Colonic mucosa (tissue), 4 donors: ENCODE measurements around the gene CCDC167. TPM values are rescaled to one million over a fixed set of nuclear protein-coding genes. Genes with fewer than 3 reads are reported as not detected.
A peak's percentile ranks its signal among the peaks of the same experiment; 100 is the strongest.

Experiments used
- DNase-seq: peaks from one replicate; pipeline ENCODE4 v3.0.0-alpha.2; 2020
- H3K27ac ChIP-seq: fragments of 200-600 bp; one replicate; pipeline ENCODE4 v1.8.0; 2021
- H3K27me3 ChIP-seq: fragments of 200-600 bp; one replicate; pipeline ENCODE4 v1.8.0; 2021
- H3K36me3 ChIP-seq: fragments of 200-600 bp; one replicate; pipeline ENCODE4 v1.8.0; 2021
- H3K4me1 ChIP-seq: fragments of 200-600 bp; one replicate; pipeline ENCODE4 v1.8.0; 2021; ENCODE audit warnings: mild to moderate bottlenecking
- H3K4me3 ChIP-seq: fragments of 200-600 bp; one replicate; pipeline ENCODE4 v1.8.0; 2021
- H3K9ac ChIP-seq, 2 donors: one replicate each; pipeline ENCODE4 v1.7.0; 2013; ENCODE audit warnings: control low read depth in 2 of 2, low read depth in 2 of 2, low read length in 2 of 2
- H3K9me3 ChIP-seq: fragments of 200-600 bp; one replicate; pipeline ENCODE4 v1.8.0; 2021
- intact Hi-C: fragments of 100-400 bp; cut with DNase I; formaldehyde crosslinking; loops from one replicate; pipeline ENCODE4 v1.14.1; 2022
- total RNA-seq, 2 donors: library from RNA; stranded (reverse); fragmentation: NEBNext Ultra II Directional in 1 of 2; extraction: Animal tissue kit (Norgen Biotek cat#: 25700) in 1 of 2; gene quantifications; one replicate each; pipeline ENCODE4 v1.2.1, GENCODE V29; 2021
- TF ChIP-seq, protein P1 (sequence below): fragments of 200-600 bp; IDR thresholded peaks from one replicate; pipeline ENCODE4 v1.8.0; 2022; ENCODE audit warnings: antibody characterized with exemption, mild to moderate bottlenecking
- donor health status: healthy.
- donor health status: DM: no; HTN: no; CAD: no.
- donor health status: DM: no; HTN: no; CAD: no.

The CCDC167 gene
- total RNA-seq, 2 donors from 2014 or later: 11.8 to 31.8 TPM

DNA sequence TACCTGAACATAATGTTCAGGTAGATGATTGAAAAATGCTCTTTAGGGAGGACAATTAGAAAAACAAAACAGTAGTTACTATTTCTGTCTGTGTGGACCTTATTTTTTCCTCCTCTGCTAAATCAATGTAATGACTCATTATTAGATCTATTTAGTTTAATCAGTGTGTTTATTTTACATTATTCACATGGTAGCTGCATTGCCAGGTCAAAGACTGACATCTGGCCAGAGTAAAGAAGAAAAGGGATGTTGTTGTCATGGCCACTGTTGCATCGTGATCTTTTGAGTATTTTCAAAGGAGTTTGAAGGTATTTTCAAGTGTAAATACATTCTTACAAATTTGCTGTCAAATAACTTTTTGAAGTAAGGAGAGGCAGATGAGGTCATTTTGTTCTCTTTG lies 60.8 kb downstream of the CCDC167 start:
- no peak for DNase-seq
- Histone ChIP-seq H3K4me1 (peaks cover 13% of the 10 kb centered on the region), H3K9ac (no peak overlapping the region), H3K36me3 (peaks cover 5% of the 10 kb centered on the region), H3K27ac (no peak overlapping the region), H3K27me3 (no peaks in the 10 kb centered on the region), H3K4me3 (no peak overlapping the region), H3K9me3 (no peaks in the 10 kb centered on the region)
- TF ChIP-seq, protein P1, sequence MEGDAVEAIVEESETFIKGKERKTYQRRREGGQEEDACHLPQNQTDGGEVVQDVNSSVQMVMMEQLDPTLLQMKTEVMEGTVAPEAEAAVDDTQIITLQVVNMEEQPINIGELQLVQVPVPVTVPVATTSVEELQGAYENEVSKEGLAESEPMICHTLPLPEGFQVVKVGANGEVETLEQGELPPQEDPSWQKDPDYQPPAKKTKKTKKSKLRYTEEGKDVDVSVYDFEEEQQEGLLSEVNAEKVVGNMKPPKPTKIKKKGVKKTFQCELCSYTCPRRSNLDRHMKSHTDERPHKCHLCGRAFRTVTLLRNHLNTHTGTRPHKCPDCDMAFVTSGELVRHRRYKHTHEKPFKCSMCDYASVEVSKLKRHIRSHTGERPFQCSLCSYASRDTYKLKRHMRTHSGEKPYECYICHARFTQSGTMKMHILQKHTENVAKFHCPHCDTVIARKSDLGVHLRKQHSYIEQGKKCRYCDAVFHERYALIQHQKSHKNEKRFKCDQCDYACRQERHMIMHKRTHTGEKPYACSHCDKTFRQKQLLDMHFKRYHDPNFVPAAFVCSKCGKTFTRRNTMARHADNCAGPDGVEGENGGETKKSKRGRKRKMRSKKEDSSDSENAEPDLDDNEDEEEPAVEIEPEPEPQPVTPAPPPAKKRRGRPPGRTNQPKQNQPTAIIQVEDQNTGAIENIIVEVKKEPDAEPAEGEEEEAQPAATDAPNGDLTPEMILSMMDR: no peak
- intact Hi-C loops: no loop called here

DNA sequence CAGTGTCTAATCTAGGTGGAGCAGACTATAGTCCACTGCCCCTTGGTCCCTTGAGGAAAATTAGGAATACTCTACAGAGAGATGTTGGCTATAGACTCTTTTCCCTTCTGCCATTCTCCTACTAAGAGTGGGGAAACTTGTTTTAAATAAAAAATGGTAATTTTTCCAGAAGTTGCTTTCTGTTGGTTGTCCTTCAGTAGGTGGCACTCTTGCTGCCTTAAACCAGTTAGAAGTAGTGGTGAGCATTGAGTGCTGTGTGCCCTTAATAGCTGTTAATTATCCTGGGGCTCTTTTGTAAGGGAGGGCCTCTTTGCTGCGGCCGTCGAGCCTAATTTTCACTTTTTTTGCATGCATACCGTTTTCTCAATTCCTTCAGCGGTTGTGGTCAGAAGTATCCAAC lies 63.9 kb downstream of the CCDC167 start:
- no peaks in the 10 kb centered on the region for H3K9me3 ChIP-seq
- no peak overlapping the region for H3K27ac ChIP-seq
- no peak overlapping the region for H3K9ac ChIP-seq
- intact Hi-C loops: no loop called here
- H3K4me1 ChIP-seq: peaks cover 7% of the 10 kb centered on the region
- H3K36me3 ChIP-seq: peaks cover 5% of the 10 kb centered on the region
- no peak overlapping the region for H3K4me3 ChIP-seq
- TF ChIP-seq, protein P1: no peak
- no peak for DNase-seq
- no peaks in the 10 kb centered on the region for H3K27me3 ChIP-seq

DNA sequence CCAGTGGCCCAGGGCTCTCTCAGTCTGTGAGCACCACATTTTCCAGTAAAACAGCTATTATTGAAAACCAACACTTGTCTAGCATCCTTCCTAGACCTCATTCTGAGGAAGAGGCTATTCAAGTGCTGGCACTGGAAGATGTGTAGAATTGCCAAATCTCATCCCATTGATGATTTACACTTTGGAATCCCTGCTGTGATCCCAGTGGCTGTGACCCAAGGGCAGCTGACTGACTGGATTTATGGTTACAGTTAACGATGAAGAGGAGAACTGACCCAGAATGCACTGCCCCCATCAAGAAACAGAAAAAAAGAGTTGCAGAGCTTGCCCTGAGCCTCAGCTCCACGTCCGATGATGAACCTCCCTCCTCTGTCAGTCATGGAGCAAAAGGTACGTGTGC lies 64.3 kb downstream of the CCDC167 start:
- Histone ChIP-seq H3K4me3 (no peak overlapping the region), H3K27me3 (no peaks in the 10 kb centered on the region), H3K9me3 (no peaks in the 10 kb centered on the region), H3K27ac (no peak overlapping the region), H3K9ac (no peak overlapping the region), H3K4me1 (peaks cover 7% of the 10 kb centered on the region), H3K36me3 (peaks cover 5% of the 10 kb centered on the region)
- TF ChIP-seq, protein P1: no peak
- intact Hi-C loops: no loop called here
- no peak for DNase-seq

DNA sequence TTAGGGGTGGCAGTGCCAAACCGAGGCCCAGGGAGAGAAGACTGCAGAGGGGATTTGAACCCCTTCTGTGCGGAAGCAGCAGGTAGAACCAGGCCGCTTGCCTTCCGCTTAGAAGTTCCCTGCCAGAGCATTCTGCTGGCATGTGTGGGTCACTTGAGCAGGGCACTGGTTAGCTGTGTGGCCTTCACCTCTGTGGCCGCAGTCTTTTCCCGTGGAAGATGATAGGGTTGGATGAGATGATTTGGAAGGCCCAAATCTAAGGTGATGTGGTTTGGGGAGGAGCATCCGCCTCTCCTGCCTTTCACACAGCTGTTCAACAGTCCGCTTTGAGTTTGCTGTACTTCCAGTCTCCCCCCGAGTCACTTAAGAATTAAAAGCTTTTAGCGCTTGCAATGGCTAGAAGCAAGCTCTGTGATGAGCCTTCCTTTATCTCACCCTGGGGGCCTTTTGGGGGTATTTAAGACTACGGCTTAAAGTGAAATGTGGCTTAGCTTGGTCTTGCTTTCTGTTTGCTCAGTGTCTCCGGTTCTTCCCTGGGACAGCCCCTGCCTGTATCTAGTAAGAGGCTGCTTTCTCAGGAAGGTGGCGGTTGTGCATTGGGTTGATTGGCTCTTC lies 65.9 kb downstream of the CCDC167 start:
- Histone ChIP-seq H3K9me3 (no peaks in the 10 kb centered on the region), H3K9ac (peak overlapping the region; percentile 92 to 93), H3K4me3 (peak overlapping the region; percentile 86), H3K4me1 (peaks cover 7% of the 10 kb centered on the region), H3K36me3 (peaks cover 5% of the 10 kb centered on the region), H3K27ac (peak overlapping the region; percentile 84), H3K27me3 (no peaks in the 10 kb centered on the region)
- TF ChIP-seq, protein P1: no peak
- intact Hi-C loops: no loop called here
- no peak for DNase-seq

Other genes starting within 250 kb of the CCDC167 start
- 10 to 100 TPM; 13.3 to 15.2 TPM for gene TBC1D22B, start 242.1 kb downstream of the CCDC167 start, total RNA-seq
- 1 to 10 TPM in 1 of 2 donors, under 1 TPM in 1; 0.62 to 1.2 TPM for gene TMEM217, start 241.7 kb downstream of the CCDC167 start, total RNA-seq
- gene RNF8, start 145.9 kb downstream of the CCDC167 start, total RNA-seq: 10 to 100 TPM; 12.2 to 17.3 TPM
- gene CMTR1, start 66.7 kb downstream of the CCDC167 start, total RNA-seq: 10 to 100 TPM; 20.3 to 24.4 TPM
- 1 to 10 TPM; 2.3 to 2.5 TPM for gene MDGA1, start 198.0 kb upstream of the CCDC167 start, total RNA-seq